Activated T-helper 1 cell treated with anti-CD3 and anti-CD28 coated beads, Interleukin-12 subunit alpha, Interleukin-12 subunit beta, Interleukin-2, Interleukin-4 antibody, amounts not matched to agents 30 ng/mL and 10 ng/mL and 1 ng/mL, durations not matched to agents 14 hours and 24 hours and 36 hours (primary cell): Measurements from ENCODE around the gene MAP2K6. TPM values are rescaled to one million over a fixed set of nuclear protein-coding genes. Genes with fewer than 3 reads are reported as not detected.
"Not testable (repeated sequence)": the region's sequence is repeated elsewhere in the genome, so short reads cannot be mapped to it uniquely, and the experiment has no call there.

Source experiments
- DNase-seq: peaks from one replicate; pipeline ENCODE4 v3.0.0; 2021; ENCODE audit warnings: low spot score
- H3K27ac Mint-ChIP-seq: one replicate; pipeline ENCODE4 v1.8.0; 2021; ENCODE audit warnings: mild to moderate bottlenecking, mixed read lengths
- H3K27me3 Mint-ChIP-seq: one replicate; pipeline ENCODE4 v1.8.0; 2022; ENCODE audit warnings: mild to moderate bottlenecking, moderate library complexity, mixed read lengths; ENCODE audit not compliant: insufficient read depth
- H3K36me3 Mint-ChIP-seq: one replicate; pipeline ENCODE4 v1.8.0; 2021; ENCODE audit warnings: low read depth, mixed read lengths
- H3K4me1 Mint-ChIP-seq: one replicate; pipeline ENCODE4 v1.8.0; 2021; ENCODE audit warnings: low read depth, mixed read lengths
- H3K4me3 Mint-ChIP-seq: one replicate; pipeline ENCODE4 v1.8.0; 2021; ENCODE audit warnings: mild to moderate bottlenecking, moderate library complexity, mixed read lengths
- H3K9me3 Mint-ChIP-seq: one replicate; pipeline ENCODE4 v1.8.0; 2021; ENCODE audit warnings: mixed read lengths
- intact Hi-C: fragments of 100-400 bp; cut with micrococcal nuclease; formaldehyde crosslinking; loops from one replicate; pipeline ENCODE4 v1.15.1; 2024
- total RNA-seq: library from RNA; stranded (reverse); gene quantifications from 2 replicates; pipeline ENCODE4 v1.2.3, GENCODE V29; 2022

The MAP2K6 gene
- total RNA-seq, 1 donor from 2014 or later = 0.88 TPM

DNA sequence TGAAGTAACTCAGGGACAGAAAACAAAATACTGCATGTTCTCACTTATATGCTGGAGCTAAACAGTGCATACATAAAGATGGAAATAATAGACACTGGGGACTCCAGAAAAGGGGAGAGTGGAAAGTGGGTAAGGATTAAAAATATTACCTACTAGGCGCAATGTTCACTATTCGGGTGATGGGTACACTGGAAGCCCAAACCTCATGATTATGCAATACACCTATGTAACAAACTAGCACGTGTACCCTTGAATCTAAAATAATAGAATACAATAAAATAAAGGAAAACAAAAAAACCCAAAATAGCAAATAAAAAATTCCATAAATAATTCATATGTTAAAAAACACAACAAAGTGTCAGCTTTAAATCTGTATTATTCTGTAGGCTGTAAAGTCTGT lies 56.9 kb downstream of the MAP2K6 start:
- Mint-ChIP-seq H3K27me3 (no peaks in the 10 kb centered on the region), H3K27ac (no peak overlapping the region), H3K4me1 (no peaks in the 10 kb centered on the region), H3K36me3 (no peaks in the 10 kb centered on the region), H3K9me3 (no peaks in the 10 kb centered on the region), H3K4me3 (no peak overlapping the region)
- no peak for DNase-seq
- intact Hi-C loops = no loop called here

DNA sequence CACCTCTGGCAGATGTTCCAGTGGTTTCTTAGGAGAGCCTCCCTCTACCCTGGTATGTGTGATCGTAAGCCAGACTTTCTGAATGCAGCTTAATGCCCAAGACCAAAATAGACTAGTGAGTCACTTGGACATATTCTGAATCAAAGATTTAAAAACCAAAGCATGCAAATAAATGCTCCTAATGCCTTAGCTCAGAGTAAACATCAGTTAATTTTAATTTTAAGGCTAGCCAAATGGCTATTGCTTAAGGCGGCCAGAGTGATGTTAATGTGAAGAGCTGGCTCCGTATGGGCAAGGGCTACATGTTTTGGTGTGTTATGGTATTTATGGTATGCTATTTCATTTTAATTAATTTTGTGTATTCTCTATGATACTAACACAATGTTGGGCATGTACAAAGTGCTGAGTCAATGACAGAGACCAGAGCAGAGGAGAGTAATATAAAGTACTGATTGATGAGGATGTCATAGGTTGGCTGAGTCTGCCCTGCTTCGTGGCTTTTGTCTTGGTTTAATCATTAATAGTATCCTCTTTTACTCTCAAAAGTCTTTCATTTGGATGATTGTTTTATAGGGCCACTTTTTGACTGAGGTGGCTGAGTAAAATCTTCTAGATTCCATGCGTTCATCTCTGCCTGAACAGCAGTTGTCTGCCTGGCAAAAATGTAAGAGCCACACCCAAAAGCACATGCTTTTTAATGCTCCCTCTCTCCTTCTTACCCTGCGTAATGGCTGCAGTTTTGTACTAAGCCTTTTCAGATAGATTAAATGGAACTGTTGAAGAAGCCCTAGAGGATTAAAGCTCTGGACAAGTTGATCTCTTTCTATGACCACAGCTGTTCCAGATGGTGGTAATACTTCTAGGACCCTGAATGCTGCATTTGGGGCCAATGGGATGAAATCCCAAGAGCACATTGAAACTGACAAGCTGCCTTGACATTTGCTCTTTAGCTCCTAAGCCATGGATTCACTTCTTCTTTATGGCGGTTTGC lies 59.6 kb downstream of the MAP2K6 start:
- no peak overlapping the region for H3K27ac Mint-ChIP-seq
- H3K4me1 Mint-ChIP-seq = no peaks in the 10 kb centered on the region
- no peak overlapping the region for H3K4me3 Mint-ChIP-seq
- intact Hi-C loops = no loop called here
- DNase-seq = no peak
- no peaks in the 10 kb centered on the region for H3K27me3 Mint-ChIP-seq
- no peaks in the 10 kb centered on the region for H3K36me3 Mint-ChIP-seq
- no peaks in the 10 kb centered on the region for H3K9me3 Mint-ChIP-seq

DNA sequence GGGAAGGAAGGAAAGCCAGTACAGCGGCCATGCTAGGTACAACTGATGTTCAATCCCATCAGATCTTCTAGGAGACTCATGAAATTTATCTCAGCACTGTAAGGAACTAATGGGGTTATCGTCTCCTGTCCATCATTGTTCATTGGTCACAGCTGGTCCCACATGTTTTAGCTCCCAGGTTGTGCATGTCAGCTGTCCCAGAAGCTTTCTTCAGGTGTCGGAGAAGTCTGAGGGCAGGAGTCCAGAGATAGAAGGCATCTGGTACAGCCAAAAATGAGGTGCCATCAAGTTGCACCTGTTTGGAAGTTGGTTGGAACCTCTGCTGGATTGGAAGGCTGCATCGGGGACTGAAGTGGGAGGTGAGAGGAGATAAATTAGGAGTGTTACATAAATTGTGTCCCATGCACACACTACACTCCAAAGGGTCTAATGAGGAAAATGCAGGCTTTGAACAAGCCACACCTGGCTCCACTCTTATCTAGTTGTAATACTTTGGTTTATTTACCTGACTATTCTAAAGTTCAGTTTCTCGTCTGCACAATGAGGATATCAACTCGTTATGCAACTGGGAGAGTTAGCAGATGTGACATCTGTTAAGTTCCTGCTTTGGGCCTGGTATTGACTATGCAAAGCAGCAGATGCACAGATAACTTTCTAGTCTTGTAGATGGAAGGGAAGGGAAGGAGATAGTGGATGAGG lies 62.9 kb downstream of the MAP2K6 start:
- no peak for DNase-seq
- Mint-ChIP-seq H3K27me3 (no peaks in the 10 kb centered on the region), H3K9me3 (no peaks in the 10 kb centered on the region), H3K4me3 (no peak overlapping the region), H3K4me1 (no peaks in the 10 kb centered on the region), H3K27ac (no peak overlapping the region), H3K36me3 (no peaks in the 10 kb centered on the region)
- intact Hi-C loops = no loop called here

DNA sequence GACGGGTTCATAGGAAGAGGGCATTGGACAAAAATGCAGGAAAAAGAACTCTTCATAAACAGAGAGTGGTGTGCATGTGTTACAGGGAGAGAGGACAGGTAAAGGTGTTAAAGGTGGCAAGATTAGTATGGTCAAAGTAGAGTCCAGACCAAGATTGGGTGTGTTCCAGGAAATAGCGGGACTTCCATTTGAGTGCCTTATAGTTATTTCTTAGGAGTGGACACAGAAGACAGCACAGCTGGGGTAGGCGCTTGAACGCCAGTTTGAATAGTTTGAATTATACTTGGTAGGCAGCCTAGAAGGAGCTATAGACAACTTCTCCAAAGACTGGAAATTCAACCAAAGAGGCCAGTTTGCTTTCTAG lies 63.4 kb downstream of the MAP2K6 start:
- intact Hi-C loops = no loop called here

DNA sequence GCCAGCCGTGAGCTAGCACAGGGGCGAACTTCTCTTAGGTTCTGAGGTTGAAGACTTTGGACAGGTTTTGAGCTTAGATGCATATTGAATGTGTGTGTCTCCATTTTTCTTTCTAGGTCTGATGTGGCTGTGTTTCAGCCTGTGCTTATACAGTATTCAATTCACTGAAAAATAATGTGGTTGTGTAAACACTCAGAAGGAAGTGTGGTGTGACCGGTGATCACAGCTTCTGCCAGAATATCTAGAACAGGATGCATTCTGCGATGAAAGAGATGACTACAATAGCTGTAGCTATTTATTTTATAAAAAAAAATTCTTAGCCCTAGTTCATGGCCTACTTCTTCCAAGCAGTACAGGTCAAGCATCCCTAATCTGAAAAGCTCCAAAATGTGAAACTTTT lies 64.4 kb downstream of the MAP2K6 start:
- Mint-ChIP-seq H3K9me3 (no peaks in the 10 kb centered on the region), H3K36me3 (no peaks in the 10 kb centered on the region), H3K27ac (no peak overlapping the region), H3K4me3 (no peak overlapping the region), H3K27me3 (no peaks in the 10 kb centered on the region), H3K4me1 (no peaks in the 10 kb centered on the region)
- DNase-seq = no peak
- intact Hi-C loops = no loop called here

More for the DNA sequence above, 63.4 kb downstream of the MAP2K6 start:
- DNase-seq = no peak
- H3K4me3 Mint-ChIP-seq = no peak overlapping the region
- no peaks in the 10 kb centered on the region for H3K27me3 Mint-ChIP-seq
- H3K9me3 Mint-ChIP-seq = no peaks in the 10 kb centered on the region
- no peaks in the 10 kb centered on the region for H3K36me3 Mint-ChIP-seq
- no peak overlapping the region for H3K27ac Mint-ChIP-seq
- no peaks in the 10 kb centered on the region for H3K4me1 Mint-ChIP-seq

DNA sequence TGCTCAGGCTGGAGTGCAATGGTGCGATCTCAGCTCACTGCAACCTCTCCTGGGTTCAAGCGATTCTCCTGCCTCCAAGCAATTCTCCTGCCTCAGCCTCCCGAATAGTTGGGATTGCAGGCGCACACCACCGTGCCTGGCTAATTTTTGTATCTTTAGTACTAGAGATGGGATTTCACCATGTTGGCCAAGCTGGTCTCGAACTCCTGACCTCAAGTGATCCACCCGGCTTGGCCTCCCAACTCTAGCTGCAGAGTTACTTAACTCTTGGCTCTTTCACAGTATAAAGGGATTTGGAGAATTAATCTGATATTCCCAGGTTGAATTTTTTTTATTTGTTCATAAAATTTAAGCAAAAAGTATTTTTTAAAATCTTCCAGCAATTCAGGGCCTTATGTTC lies 65.3 kb downstream of the MAP2K6 start:
- H3K4me3 Mint-ChIP-seq, H3K4me1 Mint-ChIP-seq, DNase-seq, intact Hi-C loops, H3K9me3 Mint-ChIP-seq, H3K27me3 Mint-ChIP-seq, H3K27ac Mint-ChIP-seq, H3K36me3 Mint-ChIP-seq: not testable (repeated sequence)

DNA sequence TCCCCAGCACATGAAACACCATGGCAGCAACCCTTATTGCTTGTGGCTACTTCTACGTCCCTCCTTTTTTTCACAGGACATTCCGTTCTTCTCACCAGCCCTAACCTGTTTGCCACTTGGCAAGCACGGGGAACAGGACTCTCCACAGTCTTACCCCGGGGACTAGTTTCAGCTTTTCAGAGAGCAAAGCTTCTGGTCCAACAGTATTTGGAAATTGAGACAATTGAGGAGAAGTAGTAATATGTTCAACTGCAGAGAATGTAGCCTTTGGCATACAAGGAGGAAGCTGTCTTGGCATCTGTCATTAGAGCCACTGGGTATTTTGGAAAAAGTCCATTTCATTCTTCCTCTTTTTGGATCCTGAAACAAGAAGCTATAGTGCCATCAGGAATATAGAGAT lies 65.7 kb downstream of the MAP2K6 start:
- intact Hi-C loops = no loop called here
- H3K4me3 Mint-ChIP-seq = no peak overlapping the region
- H3K9me3 Mint-ChIP-seq = no peaks in the 10 kb centered on the region
- H3K27me3 Mint-ChIP-seq = no peaks in the 10 kb centered on the region
- H3K4me1 Mint-ChIP-seq = no peaks in the 10 kb centered on the region
- H3K27ac Mint-ChIP-seq = no peak overlapping the region
- DNase-seq = no peak
- no peaks in the 10 kb centered on the region for H3K36me3 Mint-ChIP-seq

DNA sequence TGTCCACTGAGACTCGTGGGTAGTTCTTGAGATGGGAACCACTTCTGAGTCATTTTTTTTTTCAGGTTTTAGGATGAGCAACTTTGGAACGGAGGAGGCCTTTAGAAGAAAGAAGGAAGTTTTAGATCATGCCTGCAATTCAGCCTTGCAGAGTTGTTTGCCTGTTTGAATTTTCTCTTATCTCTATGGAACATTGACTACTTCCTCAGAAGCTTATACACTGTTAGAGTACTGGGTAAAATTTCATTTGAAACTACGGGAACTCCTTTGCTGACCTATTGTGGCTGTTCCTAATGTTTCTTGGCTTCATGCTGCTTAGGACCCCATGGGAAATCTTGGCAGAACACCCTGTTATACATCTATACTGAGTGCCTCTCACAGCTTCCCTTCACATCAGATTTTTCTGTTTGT lies 70.8 kb downstream of the MAP2K6 start:
- intact Hi-C loops = no loop called here
- no peaks in the 10 kb centered on the region for H3K4me1 Mint-ChIP-seq

DNA sequence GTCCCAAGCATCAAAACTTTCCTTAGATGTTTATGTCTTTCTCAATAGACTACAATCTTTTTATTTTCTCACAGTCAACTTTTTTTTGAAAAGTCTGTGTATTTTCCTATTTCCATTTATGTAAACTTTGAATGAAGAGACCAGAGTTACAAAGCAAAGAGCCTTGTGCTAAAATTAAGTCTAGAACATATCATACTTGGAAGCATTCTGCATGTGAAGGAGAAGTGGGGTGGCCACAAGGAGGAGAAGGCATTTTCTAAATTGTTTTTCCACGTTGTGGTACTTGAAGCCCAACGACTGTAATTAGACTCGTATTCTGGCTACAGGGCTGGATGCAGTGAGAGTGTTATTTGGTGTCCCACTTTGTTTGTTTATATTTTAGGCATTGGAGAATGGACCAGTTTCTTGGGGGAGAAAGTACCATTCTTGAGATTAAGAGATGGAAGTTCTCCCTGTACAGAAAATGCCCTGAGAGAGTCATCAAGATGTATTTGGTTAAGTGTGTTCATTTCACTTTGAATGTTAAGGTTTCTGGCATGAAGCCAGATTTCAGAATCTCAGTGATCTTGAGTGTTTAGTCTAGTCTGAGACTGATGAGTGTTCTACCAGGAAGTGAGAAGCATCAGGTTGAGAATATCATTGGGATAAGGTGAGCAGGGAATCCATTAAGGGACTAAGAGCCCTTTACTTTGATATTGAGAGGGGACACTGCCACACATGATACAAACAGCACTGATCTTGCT lies 71.6 kb downstream of the MAP2K6 start:
- no peaks in the 10 kb centered on the region for H3K36me3 Mint-ChIP-seq
- intact Hi-C loops = no loop called here
- no peak overlapping the region for H3K4me3 Mint-ChIP-seq
- no peak for DNase-seq
- no peaks in the 10 kb centered on the region for H3K4me1 Mint-ChIP-seq
- H3K27ac Mint-ChIP-seq = no peak overlapping the region
- H3K9me3 Mint-ChIP-seq = no peaks in the 10 kb centered on the region
- H3K27me3 Mint-ChIP-seq = no peaks in the 10 kb centered on the region

More for the DNA sequence above, 70.8 kb downstream of the MAP2K6 start:
- H3K36me3 Mint-ChIP-seq = no peaks in the 10 kb centered on the region
- H3K4me3 Mint-ChIP-seq = no peak overlapping the region
- no peaks in the 10 kb centered on the region for H3K27me3 Mint-ChIP-seq
- no peaks in the 10 kb centered on the region for H3K9me3 Mint-ChIP-seq
- H3K27ac Mint-ChIP-seq = no peak overlapping the region
- no peak for DNase-seq

DNA sequence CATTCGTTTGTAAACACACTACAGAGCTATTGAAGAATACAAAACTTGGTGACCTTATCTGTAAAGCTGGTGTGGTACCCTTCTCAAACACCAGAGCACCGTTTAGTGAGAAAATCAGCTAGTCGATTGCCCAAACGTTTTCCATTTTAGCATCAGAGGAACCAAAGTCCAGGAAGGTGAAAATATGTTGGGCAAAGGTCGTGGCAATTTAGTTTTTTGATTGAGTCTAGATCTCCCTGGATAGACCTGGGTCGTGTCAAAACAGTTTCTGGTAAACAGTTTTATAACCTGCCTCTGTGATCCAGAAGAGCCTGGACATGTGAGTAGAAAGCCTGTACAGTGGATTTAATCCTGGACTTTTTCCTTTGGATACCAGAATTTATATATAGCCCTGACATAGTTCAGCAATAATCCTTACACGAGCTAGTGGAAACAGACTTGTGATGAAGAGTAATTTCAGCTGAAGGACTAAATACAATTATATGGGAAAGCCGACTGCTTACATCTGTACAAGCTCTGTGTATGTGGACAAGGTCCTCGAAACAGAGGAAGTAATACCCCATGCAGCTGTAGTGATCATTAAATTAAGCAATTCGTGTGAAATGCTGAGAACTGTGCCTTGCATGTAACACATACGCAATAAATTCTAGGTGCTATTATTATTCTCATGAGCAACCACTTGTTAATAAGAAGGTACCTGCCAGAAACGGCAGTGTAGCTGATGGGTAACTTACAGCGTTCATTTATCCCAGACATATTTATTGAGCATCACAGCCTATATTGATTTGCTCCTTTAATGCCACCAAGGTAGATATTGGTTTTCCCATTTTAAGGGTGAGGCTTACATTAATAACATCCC lies 72.5 kb downstream of the MAP2K6 start:
- no peaks in the 10 kb centered on the region for H3K9me3 Mint-ChIP-seq
- intact Hi-C loops = no loop called here
- no peak overlapping the region for H3K4me3 Mint-ChIP-seq
- no peak for DNase-seq
- no peaks in the 10 kb centered on the region for H3K4me1 Mint-ChIP-seq
- H3K27ac Mint-ChIP-seq = no peak overlapping the region
- no peaks in the 10 kb centered on the region for H3K36me3 Mint-ChIP-seq
- no peaks in the 10 kb centered on the region for H3K27me3 Mint-ChIP-seq

DNA sequence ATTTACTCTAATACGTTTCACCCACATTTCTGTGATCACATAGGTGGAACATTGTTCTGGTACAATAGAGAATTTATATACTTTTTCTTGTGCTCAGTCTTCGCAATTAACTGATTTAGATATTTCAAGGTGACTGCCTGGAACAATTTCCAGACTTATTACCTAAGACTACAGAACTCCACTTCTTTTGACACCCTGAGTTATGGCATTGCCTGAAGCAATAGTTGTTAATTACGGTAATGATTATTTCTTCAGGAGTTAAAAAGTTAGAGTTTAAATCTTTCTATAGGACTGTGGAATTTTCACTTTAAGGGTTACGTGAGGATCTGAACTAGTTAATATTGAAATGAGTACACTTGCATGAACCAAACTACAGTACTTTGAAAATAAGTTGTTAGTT lies 74.8 kb downstream of the MAP2K6 start:
- Mint-ChIP-seq H3K4me1 (no peaks in the 10 kb centered on the region), H3K36me3 (no peaks in the 10 kb centered on the region), H3K4me3 (no peak overlapping the region), H3K9me3 (no peaks in the 10 kb centered on the region), H3K27ac (no peak overlapping the region), H3K27me3 (no peaks in the 10 kb centered on the region)
- DNase-seq = no peak
- intact Hi-C loops = no loop called here

DNA sequence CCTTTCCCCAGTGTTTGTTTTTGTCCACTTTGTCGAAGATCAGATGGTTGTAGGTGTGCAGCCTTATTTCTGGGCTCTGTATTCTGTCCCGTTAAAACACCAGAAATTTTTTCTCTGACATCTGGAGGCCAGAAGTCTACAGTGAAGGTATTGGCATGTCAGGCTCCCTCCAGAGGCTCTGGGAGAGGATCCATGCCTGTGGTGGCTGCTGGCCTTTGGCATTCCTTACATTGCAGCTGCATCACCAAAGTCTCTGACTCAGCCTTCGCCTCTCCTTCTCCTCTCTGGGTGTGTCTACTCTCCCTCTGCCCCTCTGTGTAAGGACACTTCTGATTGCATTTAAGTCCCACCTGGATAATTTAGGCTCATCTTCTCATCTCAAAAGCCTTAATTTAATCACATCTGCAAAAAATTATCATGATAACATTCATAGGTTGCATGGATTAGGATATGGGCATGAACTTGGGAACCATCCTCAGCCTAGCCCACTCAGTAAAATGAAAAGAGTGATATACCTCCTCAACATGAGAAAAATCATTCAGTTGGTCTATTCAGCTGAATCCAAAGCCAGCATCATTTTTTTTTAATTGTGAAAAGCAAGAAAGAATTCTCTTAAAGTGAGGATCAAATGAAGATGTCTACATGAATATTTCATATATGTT lies 78.0 kb downstream of the MAP2K6 start:
- Mint-ChIP-seq H3K27me3 (no peaks in the 10 kb centered on the region), H3K4me3 (no peak overlapping the region), H3K36me3 (no peaks in the 10 kb centered on the region), H3K27ac (no peak overlapping the region), H3K9me3 (no peaks in the 10 kb centered on the region), H3K4me1 (no peaks in the 10 kb centered on the region)
- intact Hi-C loops = no loop called here
- no peak for DNase-seq
